Trophoblast cell (in vitro differentiated cells and primary cell): ENCODE data around the gene ANKRD12.
A peak's percentile ranks its signal among the peaks of the same experiment; 100 is the strongest.
"Not testable (repeated sequence)": the region's sequence is repeated elsewhere in the genome, so short reads cannot be mapped to it uniquely, and the experiment has no call there.

ENCODE experiments used
- DNase-seq, 2 donors: peaks; one replicate each; pipeline ENCODE4 v3.0.0-alpha.2; 2016
- H2AFZ ChIP-seq: 2 replicates; pipeline ENCODE4 v1.6.1; 2013; ENCODE audit warnings: low read length, moderate library complexity, mild to moderate bottlenecking; ENCODE audit not compliant: insufficient read depth, poor library complexity
- H2AK5ac ChIP-seq: 2 replicates; pipeline ENCODE4 v1.6.1; 2013; ENCODE audit warnings: mild to moderate bottlenecking, low read length
- H2BK120ac ChIP-seq: 2 replicates; pipeline ENCODE4 v1.6.1; 2013; ENCODE audit warnings: low read length, mild to moderate bottlenecking, moderate library complexity; ENCODE audit not compliant: insufficient read depth, poor library complexity
- H2BK12ac ChIP-seq: 2 replicates; pipeline ENCODE4 v1.6.1; 2013; ENCODE audit warnings: mild to moderate bottlenecking, low read length, moderate library complexity
- H2BK5ac ChIP-seq: 2 replicates; pipeline ENCODE4 v1.6.1; 2013; ENCODE audit warnings: low read length, low read depth, moderate library complexity, mild to moderate bottlenecking; ENCODE audit not compliant: poor library complexity
- H3K14ac ChIP-seq: 2 replicates; pipeline ENCODE4 v1.6.1; 2013; ENCODE audit warnings: mild to moderate bottlenecking, low read length
- H3K18ac ChIP-seq: 2 replicates; pipeline ENCODE4 v1.6.1; 2013; ENCODE audit warnings: mild to moderate bottlenecking, low read length
- H3K23ac ChIP-seq: 2 replicates; pipeline ENCODE4 v1.6.1; 2013; ENCODE audit warnings: low read length
- H3K27ac ChIP-seq: 2 replicates; pipeline ENCODE4 v1.5.1; 2013; ENCODE audit warnings: low read depth, mild to moderate bottlenecking, inconsistent platforms, low read length, moderate library complexity
- H3K27me3 ChIP-seq: 2 replicates; pipeline ENCODE4 v1.6.1; 2013; ENCODE audit warnings: inconsistent platforms, mild to moderate bottlenecking, low read length, moderate library complexity; ENCODE audit not compliant: insufficient read depth
- H3K36me3 ChIP-seq, 2 experiments: 1 replicate in 1 of 2; 2 replicates in 1 of 2; pipeline ENCODE4 v1.6.1; 2013; ENCODE audit warnings: low read length in 2 of 2, mild to moderate bottlenecking in 2 of 2, moderate library complexity in 1 of 2; ENCODE audit not compliant: insufficient read depth in 2 of 2, control insufficient read depth in 1 of 2
- H3K4ac ChIP-seq: 2 replicates; pipeline ENCODE4 v1.6.1; 2013; ENCODE audit warnings: low read depth, mild to moderate bottlenecking, low read length, moderate library complexity
- H3K4me1 ChIP-seq, 2 experiments: 1 replicate in 1 of 2; 2 replicates in 1 of 2; pipeline ENCODE4 v1.6.1; 2013; ENCODE audit warnings: low read length in 2 of 2, mild to moderate bottlenecking in 2 of 2, moderate library complexity in 1 of 2; ENCODE audit not compliant: insufficient read depth in 2 of 2, control insufficient read depth in 1 of 2
- H3K4me2 ChIP-seq: 2 replicates; pipeline ENCODE4 v1.6.1; 2013; ENCODE audit warnings: inconsistent platforms, mild to moderate bottlenecking, low read length, moderate library complexity
- H3K4me3 ChIP-seq: 2 replicates; pipeline ENCODE4 v1.5.1; 2013; ENCODE audit warnings: mild to moderate bottlenecking, low read depth, low read length, inconsistent platforms
- H3K79me1 ChIP-seq: one replicate; pipeline ENCODE4 v1.6.1; 2013; ENCODE audit warnings: low read length
- H3K79me2 ChIP-seq: 2 replicates; pipeline ENCODE4 v1.6.1; 2013; ENCODE audit warnings: low read length, mild to moderate bottlenecking; ENCODE audit not compliant: control insufficient read depth, insufficient read depth, poor library complexity
- H3K9ac ChIP-seq: 2 replicates; pipeline ENCODE4 v1.6.1; 2013; ENCODE audit warnings: mild to moderate bottlenecking, low read length
- H3K9me3 ChIP-seq: 2 replicates; pipeline ENCODE4 v1.6.1; 2013; ENCODE audit warnings: low read depth, mild to moderate bottlenecking, control low read depth, inconsistent platforms, low read length; ENCODE audit not compliant: insufficient read depth
- H4K12ac ChIP-seq: 2 replicates; pipeline ENCODE4 v1.6.1; 2013; ENCODE audit warnings: low read depth, mild to moderate bottlenecking, low read length, moderate library complexity
- H4K8ac ChIP-seq: 2 replicates; pipeline ENCODE4 v1.6.1; 2013; ENCODE audit warnings: low read depth, mild to moderate bottlenecking, low read length, moderate library complexity
- H4K91ac ChIP-seq: one replicate; pipeline ENCODE4 v1.6.1; 2013; ENCODE audit warnings: low read depth, mild to moderate bottlenecking, low read length, moderate library complexity
- WGBS: extraction: QIAGEN DNeasy Blood & Tissue Kit; methylation state at CpG from one replicate; pipeline ENCODE4 v1.1.7; 2013; ENCODE audit warnings: missing lambda C conversion rate; ENCODE audit not compliant: insufficient read length, insufficient coverage; ENCODE audit errors: extremely low coverage; 5-methylcytosine and 5-hydroxymethylcytosine counted together

ANKRD12 gene

GRCh38 chr18:9259173-9259572 lies 122.6 kb downstream of the ANKRD12 start:
- Histone ChIP-seq H3K79me2 (no peaks in the 10 kb centered on the region), H3K4me3 (no peak overlapping the region), H3K4me2 (no peak overlapping the region), H3K9ac (no peak overlapping the region), H3K18ac (no peak overlapping the region), H2AFZ (no peak overlapping the region), H3K14ac (no peak overlapping the region), H2BK5ac (no peak overlapping the region), H4K91ac (no peak overlapping the region), H3K23ac (no peak overlapping the region), H3K27me3 (no peaks in the 10 kb centered on the region), H2AK5ac (no peak overlapping the region), H3K4me1 (peaks cover 2% of the 10 kb centered on the region in 2 experiments), H3K79me1 (no peaks in the 10 kb centered on the region), H3K9me3 (no peaks in the 10 kb centered on the region), H4K12ac (no peak overlapping the region), H4K8ac (no peak overlapping the region), H2BK12ac (no peak overlapping the region), H3K4ac (no peak overlapping the region), H3K27ac (no peak overlapping the region), H3K36me3 (no peaks in the 10 kb centered on the region), H2BK120ac (no peak overlapping the region)
- no peak for DNase-seq
- WGBS = no CpG with 5 or more reads among the region's 3 CpGs

- H3K9ac ChIP-seq = no peak overlapping the region
- WGBS = no CpG with 5 or more reads among the region's 4 CpGs
- H4K12ac ChIP-seq = no peak overlapping the region
- H3K14ac ChIP-seq = no peak overlapping the region
- no peak overlapping the region for H3K4ac ChIP-seq
- H4K91ac ChIP-seq = no peak overlapping the region
- no peaks in the 10 kb centered on the region for H3K9me3 ChIP-seq
- no peak overlapping the region for H3K23ac ChIP-seq
- peaks cover 0 to 6% of the 10 kb centered on the region in 2 experiments for H3K36me3 ChIP-seq
- no peak overlapping the region for H2AFZ ChIP-seq
- H3K18ac ChIP-seq = no peak overlapping the region
- no peaks in the 10 kb centered on the region for H3K79me1 ChIP-seq
- H2BK5ac ChIP-seq = no peak overlapping the region
- H2BK120ac ChIP-seq = no peak overlapping the region
- no peak overlapping the region for H2BK12ac ChIP-seq
- no peaks in the 10 kb centered on the region for H3K27me3 ChIP-seq
- peaks cover 2% of the 10 kb centered on the region in 2 experiments for H3K4me1 ChIP-seq
- H3K4me3 ChIP-seq = no peak overlapping the region
- H4K8ac ChIP-seq = no peak overlapping the region
- no peak overlapping the region for H2AK5ac ChIP-seq
- no peak overlapping the region for H3K27ac ChIP-seq
- no peaks in the 10 kb centered on the region for H3K79me2 ChIP-seq
- no peak overlapping the region for H3K4me2 ChIP-seq
- no peak for DNase-seq
These were observed 124.1 kb downstream of the ANKRD12 start for GRCh38 chr18:9260388-9261380.

DNA sequence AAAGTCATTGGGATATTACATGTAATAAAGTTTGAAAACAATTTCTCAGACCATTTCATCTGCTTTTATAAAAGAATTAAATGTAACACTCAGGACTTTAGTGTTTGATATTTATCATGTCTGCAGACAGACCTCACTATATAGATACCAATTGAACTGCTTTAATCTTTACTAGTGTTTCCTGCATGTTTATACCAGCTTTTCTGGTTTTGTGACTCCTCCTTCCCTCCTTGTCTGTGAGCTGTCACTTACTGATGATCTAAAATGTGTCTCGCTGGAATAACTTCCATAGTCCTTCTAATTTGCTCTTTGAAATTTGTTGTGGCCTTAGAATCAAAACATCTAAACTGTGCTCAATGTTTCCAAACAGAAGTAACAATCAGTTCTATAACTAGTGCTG lies 126.7 kb downstream of the ANKRD12 start:
- no peak overlapping the region for H3K18ac ChIP-seq
- H4K91ac ChIP-seq = no peak overlapping the region
- H3K14ac ChIP-seq = no peak overlapping the region
- H3K4me2 ChIP-seq = no peak overlapping the region
- no peak overlapping the region for H4K8ac ChIP-seq
- H3K27me3 ChIP-seq = no peaks in the 10 kb centered on the region
- H2BK12ac ChIP-seq = no peak overlapping the region
- H3K27ac ChIP-seq = no peak overlapping the region
- no peak overlapping the region for H2AFZ ChIP-seq
- peaks cover 0 to 6% of the 10 kb centered on the region in 2 experiments for H3K36me3 ChIP-seq
- DNase-seq = peak in 1 of 2 donors; percentile 42
- H2AK5ac ChIP-seq = no peak overlapping the region
- no peaks in the 10 kb centered on the region for H3K79me2 ChIP-seq
- no peak overlapping the region for H3K4me3 ChIP-seq
- no peak overlapping the region for H2BK5ac ChIP-seq
- H3K79me1 ChIP-seq = no peaks in the 10 kb centered on the region
- H4K12ac ChIP-seq = no peak overlapping the region
- H3K9me3 ChIP-seq = no peaks in the 10 kb centered on the region
- H3K9ac ChIP-seq = no peak overlapping the region
- no CpG with 5 or more reads among the region's 1 CpG for WGBS
- H3K4ac ChIP-seq = no peak overlapping the region
- peaks cover 2% of the 10 kb centered on the region in 2 experiments for H3K4me1 ChIP-seq
- no peak overlapping the region for H3K23ac ChIP-seq
- no peak overlapping the region for H2BK120ac ChIP-seq

GRCh38 chr18:9264797-9265196 lies 128.2 kb downstream of the ANKRD12 start:
- not testable (repeated sequence) for H3K4me1 ChIP-seq, H3K36me3 ChIP-seq, H3K9ac ChIP-seq, H3K9me3 ChIP-seq, H3K18ac ChIP-seq, H3K79me1 ChIP-seq, H2BK12ac ChIP-seq, H3K23ac ChIP-seq, H3K79me2 ChIP-seq, H3K4me2 ChIP-seq, H3K4ac ChIP-seq, H2BK5ac ChIP-seq, H4K12ac ChIP-seq, H3K14ac ChIP-seq, H3K27ac ChIP-seq, DNase-seq, H2AK5ac ChIP-seq, H3K27me3 ChIP-seq, H3K4me3 ChIP-seq, H2AFZ ChIP-seq, H2BK120ac ChIP-seq, H4K91ac ChIP-seq, H4K8ac ChIP-seq
- WGBS = no CpG with 5 or more reads among the region's 15 CpGs
